Measurements from ENCODE around the gene MYO1D.

- no peak for TF ChIP-seq POLR2AphosphoS5 (IDR thresholded peaks at IDR 0.05)
- TF ChIP-seq CTCF (IDR thresholded peaks at IDR 0.05): no peak
Measured at GRCh38 chr17:32852811-32853210, 24.1 kb downstream of the MYO1D start.
